ENCODE data around the gene IFI27L2.
"Not testable (repeated sequence)": the region's sequence is repeated elsewhere in the genome, so short reads cannot be mapped to it uniquely, and the experiment has no call there.

The IFI27L2 gene

GRCh38 chr14:94129111-94129757, at the start of gene IFI27L2:
IFI27L2 (minus strand) TSS chr14:94129604; CDS start chr14:94129564, 40 bp downstream.
- DNase-seq: no peak

GRCh38 chr14:94177806-94178205, 48.4 kb upstream of the IFI27L2 start:
- DNase-seq: no peak

GRCh38 chr14:94176808-94177207, 47.4 kb upstream of the IFI27L2 start:
- no peak for DNase-seq

- DNase-seq: no peak
Observed at GRCh38 chr14:94175747-94176146, 46.3 kb upstream of the IFI27L2 start.

- DNase-seq: no peak
Observed at GRCh38 chr14:94175011-94175745, 45.8 kb upstream of the IFI27L2 start.

GRCh38 chr14:94174604-94175010, 45.2 kb upstream of the IFI27L2 start:
- no peak for DNase-seq

- DNase-seq: peak; percentile 72
Observed at GRCh38 chr14:94173885-94174603, 44.6 kb upstream of the IFI27L2 start, which contains the start of gene PPP4R4. PPP4R4 (plus strand) TSS chr14:94174322; CDS start chr14:94174466, 144 bp downstream.

- no peak for DNase-seq
Observed at GRCh38 chr14:94173471-94173884, 44.1 kb upstream of the IFI27L2 start.

GRCh38 chr14:94172545-94172944, 43.1 kb upstream of the IFI27L2 start:
- no peak for DNase-seq

GRCh38 chr14:94171208-94171607, 41.8 kb upstream of the IFI27L2 start:
- no peak for DNase-seq

GRCh38 chr14:94170136-94170535, 40.7 kb upstream of the IFI27L2 start:
- DNase-seq: no peak

GRCh38 chr14:94165744-94166143, 36.3 kb upstream of the IFI27L2 start:
- no peak for DNase-seq

- no peak for DNase-seq
Observed at GRCh38 chr14:94164685-94165431, 35.5 kb upstream of the IFI27L2 start.

GRCh38 chr14:94163796-94164195, 34.4 kb upstream of the IFI27L2 start:
- no peak for DNase-seq

- no peak for DNase-seq
Observed at GRCh38 chr14:94162466-94162865, 33.1 kb upstream of the IFI27L2 start.

- no peak for DNase-seq
Observed at GRCh38 chr14:94161981-94162380, 32.6 kb upstream of the IFI27L2 start.

GRCh38 chr14:94161058-94161457, 31.7 kb upstream of the IFI27L2 start:
- no peak for DNase-seq

- no peak for DNase-seq
Observed at GRCh38 chr14:94158239-94158883, 29.0 kb upstream of the IFI27L2 start.

- no peak for DNase-seq
Observed at GRCh38 chr14:94157197-94157596, 27.8 kb upstream of the IFI27L2 start.

GRCh38 chr14:94156143-94156542, 26.7 kb upstream of the IFI27L2 start:
- DNase-seq: not testable (repeated sequence)

- no peak for DNase-seq
Observed at GRCh38 chr14:94153750-94154342, 24.4 kb upstream of the IFI27L2 start.

GRCh38 chr14:94152676-94153075, 23.3 kb upstream of the IFI27L2 start:
- DNase-seq: no peak
